Neural cell (in vitro differentiated cells): ENCODE measurements around the gene SELENOW.

ENCODE experiments used
- CTCF ChIP-seq: fragments of 450-650 bp; IDR thresholded peaks from 2 replicates; pipeline ENCODE4 v1.5.1; 2014; ENCODE audit warnings: antibody characterized with exemption, mild to moderate bottlenecking, moderate library complexity; ENCODE audit not compliant: poor library complexity, severe bottlenecking
- EZH2 ChIP-seq: fragments of 200-600, 300-800 bp; shearing (Covaris generic), sonication (generic); IDR thresholded peaks from 2 replicates; pipeline ENCODE4 v1.6.1; 2014; ENCODE audit warnings: antibody characterized with exemption, low read length, borderline replicate concordance, mild to moderate bottlenecking; ENCODE audit not compliant: insufficient read depth, poor library complexity, severe bottlenecking
- POLR2AphosphoS5 ChIP-seq: IDR thresholded peaks from 2 replicates; pipeline ENCODE4 v1.6.1; 2012
- REST ChIP-seq: IDR thresholded peaks from 2 replicates; pipeline ENCODE4 v1.6.1; 2012; ENCODE audit warnings: borderline replicate concordance
- TAF1 ChIP-seq: IDR thresholded peaks from 2 replicates; pipeline ENCODE4 v1.6.1; 2012; ENCODE audit warnings: low read depth

- no peak for TF ChIP-seq CTCF
- no peak for TF ChIP-seq POLR2AphosphoS5
- TF ChIP-seq REST, result no peak
- TF ChIP-seq TAF1, result no peak
- TF ChIP-seq EZH2, result no peak
Measured at GRCh38 chr19:47776568-47776967, 1.9 kb upstream of the SELENOW start.
